GM18909 (cell line): ENCODE data around the gene SLC7A11.
A peak's percentile ranks its signal among the peaks of the same experiment; 100 is the strongest.

Source experiments
- ATAC-seq: cut with Tn5 transposase; IDR thresholded peaks from one replicate; pipeline ENCODE4 v1.9.1; 2021; ENCODE audit warnings: mild to moderate bottlenecking; ENCODE audit not compliant: unreplicated experiment, poor library complexity

SLC7A11 gene

DNA sequence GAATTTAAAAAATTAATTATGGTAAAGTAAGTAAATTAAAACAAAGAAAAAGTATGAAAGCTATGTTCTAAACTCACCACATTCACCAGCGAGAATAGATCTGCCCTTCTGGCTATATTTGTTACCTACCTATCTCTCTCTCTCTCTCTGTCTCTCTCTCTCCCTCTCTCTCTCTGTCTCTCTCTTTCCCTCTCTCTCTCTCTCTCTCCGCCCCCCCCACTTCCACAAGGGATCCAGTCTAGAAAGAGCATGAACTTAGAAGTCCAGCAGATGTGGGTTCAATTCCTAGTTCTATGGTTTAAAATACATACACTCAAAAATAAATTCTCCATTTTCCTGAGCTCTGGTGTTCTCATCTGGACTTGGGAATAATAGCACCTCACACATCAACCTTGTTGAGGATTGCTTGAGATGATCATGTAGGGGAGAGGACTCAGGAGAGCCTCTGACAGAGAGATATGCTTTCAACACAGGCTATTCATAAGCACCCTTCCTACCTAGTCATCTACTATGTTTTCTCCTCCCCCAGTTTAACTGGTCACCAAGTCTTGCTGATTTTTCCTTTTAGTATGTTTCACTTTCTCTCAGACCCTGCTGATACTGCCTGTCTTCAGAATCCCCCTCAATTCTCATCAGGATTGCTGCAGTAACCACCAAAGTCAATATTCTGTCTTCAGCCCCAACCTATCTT is 64.7 kb downstream of the SLC7A11 start:
- peak; percentile 63 for ATAC-seq

- ATAC-seq, result no peak
These were observed 67.0 kb downstream of the SLC7A11 start for GRCh38 chr4:138174981-138175794.

DNA sequence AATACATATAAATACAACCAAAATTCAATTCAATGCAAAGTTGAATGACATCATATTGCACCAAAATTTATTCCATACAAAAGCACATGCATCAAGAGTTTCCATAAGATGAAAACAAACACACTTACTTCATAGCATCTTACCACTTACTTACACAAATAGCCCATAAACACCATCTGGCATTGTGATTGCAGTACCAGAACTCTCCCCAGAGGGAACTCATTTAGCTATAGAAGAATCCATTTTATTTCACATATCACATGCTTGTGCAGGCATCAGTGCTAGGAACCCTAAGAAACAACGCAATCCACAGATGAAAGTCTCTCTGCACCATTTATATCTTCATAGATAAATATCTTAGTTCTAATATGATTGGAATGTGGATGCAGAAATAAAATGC is 77.9 kb downstream of the SLC7A11 start:
- no peak for ATAC-seq

DNA sequence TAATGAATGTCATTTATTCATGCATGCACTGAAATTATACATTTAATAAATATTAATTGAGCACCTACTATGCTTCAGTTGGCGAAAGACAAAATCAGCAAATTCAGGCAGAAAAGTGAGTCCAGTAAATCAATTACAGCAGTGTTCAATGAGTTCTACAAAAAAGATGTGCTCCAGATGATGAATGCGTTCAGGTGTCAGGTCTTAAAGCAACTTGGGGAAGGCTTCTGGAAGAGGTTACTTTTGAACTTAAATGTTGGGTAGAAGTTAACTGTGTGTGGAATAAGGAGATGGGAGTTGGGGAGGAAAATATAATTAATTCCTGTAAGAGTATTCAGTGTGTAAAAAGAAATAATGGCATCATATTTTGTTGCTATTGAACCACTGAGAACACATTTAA is 79.0 kb downstream of the SLC7A11 start:
- ATAC-seq, result no peak

DNA sequence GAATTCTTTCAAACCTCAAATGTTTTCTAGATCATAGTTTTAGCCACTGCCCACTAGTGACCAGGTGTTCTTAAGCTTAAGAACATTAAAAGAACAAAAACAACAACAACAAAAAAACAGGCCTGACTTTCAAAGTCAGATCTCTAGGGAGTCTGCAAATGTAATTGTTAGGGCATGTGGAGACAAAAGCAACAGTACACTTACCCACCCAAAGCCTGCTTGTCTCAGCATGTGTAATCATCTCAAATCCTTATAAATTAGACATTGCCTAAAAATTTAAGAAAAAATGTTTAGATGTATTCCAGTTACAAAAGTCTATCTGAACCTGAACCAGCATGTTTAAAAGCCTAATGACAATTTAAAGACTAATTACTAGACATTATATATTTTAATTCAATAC is 79.9 kb downstream of the SLC7A11 start:
- no peak for ATAC-seq

DNA sequence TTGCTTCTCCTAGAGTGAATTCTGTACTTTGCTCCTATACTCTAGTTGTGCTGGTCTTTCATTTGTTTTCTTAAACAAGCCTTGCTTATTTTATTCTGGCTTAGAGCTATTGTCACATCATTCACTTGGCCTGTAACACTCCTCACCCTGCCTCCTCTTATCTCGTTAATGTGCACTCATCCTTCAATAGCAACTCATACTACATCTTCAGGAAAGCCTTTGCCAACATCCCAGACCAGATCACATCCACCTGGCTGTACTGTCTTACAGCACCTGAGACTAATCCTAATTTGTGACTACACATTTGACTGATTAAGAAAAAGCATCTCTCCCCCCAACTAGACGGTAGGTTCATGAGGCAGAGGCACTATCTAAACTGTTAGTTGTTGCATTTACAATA is 80.8 kb downstream of the SLC7A11 start:
- ATAC-seq, result no peak

DNA sequence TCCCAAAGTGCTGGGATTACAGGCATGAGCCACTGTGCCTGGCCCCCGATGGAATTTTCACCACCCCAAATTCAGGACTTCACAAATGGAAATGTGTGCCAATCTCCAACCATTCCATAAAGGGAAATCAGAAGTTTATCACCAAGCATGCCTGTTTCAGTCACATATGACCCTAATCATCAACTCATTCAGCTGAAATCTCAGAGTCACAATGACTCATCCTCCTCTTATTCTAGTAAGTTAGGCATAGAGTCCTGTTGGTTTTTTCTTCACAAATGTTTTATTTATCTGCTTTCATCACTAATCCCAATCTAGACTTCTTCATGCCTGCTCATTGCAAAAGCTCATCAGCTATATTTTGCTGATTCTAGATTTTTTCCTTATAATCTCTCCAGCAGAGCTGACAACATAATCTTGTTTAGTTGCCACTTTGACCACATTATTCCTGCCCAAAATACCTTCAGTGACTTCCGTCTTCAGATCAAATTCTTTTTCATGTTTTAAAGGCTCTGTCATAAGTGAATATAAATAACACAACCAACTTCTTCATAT is 83.3 kb downstream of the SLC7A11 start:
- no peak for ATAC-seq

GRCh38 chr4:138140879-138141278 is 101.3 kb downstream of the SLC7A11 start:
- ATAC-seq, result no peak

DNA sequence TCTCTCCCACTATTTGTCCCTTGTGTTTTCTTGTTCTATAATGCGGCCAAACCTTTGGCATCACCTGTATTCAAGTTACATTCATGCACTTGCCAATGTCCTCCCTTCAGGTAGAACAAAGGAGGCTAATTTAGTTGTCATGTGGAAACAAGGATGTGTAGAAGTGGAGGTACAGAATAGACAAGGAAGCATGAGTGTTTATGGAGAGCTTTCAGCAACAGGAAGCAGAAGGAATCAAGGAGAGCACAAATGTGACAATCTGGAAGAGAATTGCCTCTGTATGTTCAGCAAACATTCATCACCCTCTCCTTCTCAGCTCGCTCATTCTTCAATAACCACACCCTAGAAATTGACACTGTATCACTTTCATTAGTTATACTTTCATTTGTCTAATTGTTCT is 103.4 kb downstream of the SLC7A11 start:
- ATAC-seq, result no peak

GRCh38 chr4:138135610-138136009 is 106.5 kb downstream of the SLC7A11 start:
- ATAC-seq, result no peak

DNA sequence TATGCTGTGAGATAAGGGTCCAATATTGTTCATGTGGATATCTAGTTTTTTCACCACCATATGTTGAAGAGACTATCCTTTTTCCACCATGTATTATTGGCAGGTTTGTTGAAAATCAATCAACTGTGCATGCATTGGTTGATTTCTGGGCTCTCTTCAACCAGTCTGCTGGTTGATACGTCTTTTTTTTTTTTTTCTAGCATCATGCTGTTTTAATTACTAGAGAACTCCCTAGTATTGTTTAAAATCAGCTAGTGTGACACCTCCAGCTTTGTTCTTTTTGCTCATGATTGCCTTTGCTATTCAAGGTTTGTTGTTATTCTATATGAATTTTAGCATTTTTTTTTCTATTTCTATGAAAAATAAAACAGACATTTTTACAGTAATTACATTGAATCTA is 123.9 kb downstream of the SLC7A11 start:
- ATAC-seq, result no peak

DNA sequence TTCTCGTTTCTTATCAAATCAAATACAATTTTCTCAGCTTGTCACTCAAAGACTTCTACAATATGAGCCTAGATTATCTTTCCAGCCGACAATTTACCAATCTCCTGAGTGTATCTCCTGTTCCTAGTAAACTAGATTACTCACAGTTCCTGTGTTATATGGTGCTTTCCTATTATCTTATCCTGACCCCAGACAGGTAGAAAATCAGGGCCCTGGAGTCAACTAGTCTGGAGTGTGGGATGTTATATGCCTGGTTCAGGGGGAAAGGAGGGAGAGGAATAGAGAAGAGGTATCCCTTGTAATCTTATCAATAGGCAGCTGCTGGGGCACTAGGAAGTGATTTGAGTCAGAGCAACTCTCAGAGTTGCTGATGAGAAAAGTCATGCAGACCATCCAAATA is 127.1 kb downstream of the SLC7A11 start:
- no peak for ATAC-seq

DNA sequence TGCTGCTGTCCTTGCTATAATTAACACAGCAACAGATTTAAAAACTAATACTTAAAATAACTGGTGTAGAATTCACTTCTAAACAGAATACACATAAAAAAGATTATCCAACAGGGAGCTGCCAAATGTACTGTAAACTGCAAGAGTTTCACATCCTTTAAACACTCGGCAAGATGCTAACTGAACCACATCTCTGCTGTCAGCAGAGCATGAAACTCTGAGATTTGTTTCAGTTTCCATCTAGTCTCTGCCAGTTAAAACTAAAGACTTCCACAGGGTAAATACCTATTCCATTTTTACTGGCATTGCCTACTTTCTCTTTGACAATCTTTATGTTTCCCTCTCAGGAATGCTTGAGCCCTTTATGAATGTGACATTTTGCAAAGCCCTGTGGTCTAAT is 127.7 kb downstream of the SLC7A11 start:
- ATAC-seq, result peak; percentile 100
